Activated CD4-positive, alpha-beta T cell treated with anti-CD3 and anti-CD28 coated beads for 36 hours (primary cell): Measurements from ENCODE around the gene RUNDC3A. TPM values are rescaled to one million over a fixed set of nuclear protein-coding genes. Genes with fewer than 3 reads are reported as not detected.
A peak's percentile ranks its signal among the peaks of the same experiment; 100 is the strongest.

Experiments
- ATAC-seq: fragments of 200-7000 bp; cut with Tn5 transposase; one replicate; pipeline ENCODE4 v1.10.0; 2021; ENCODE audit warnings: mild to moderate bottlenecking, moderate library complexity
- CTCF ChIA-PET: fragments of 350-600 bp; sonication (Branson Sonifier 250); formaldehyde crosslinking; loops from one replicate; lab custom pipeline; 2021; ENCODE audit warnings: antibody characterized with exemption; lab: Charles Lee
- POLR2A ChIA-PET: fragments of 350-600 bp; sonication (Branson Sonifier 250); formaldehyde crosslinking; loops from one replicate; lab custom pipeline; 2021; ENCODE audit warnings: antibody characterized with exemption, inconsistent platforms; lab: Charles Lee
- DNase-seq: peaks from one replicate; pipeline ENCODE4 v3.0.0-alpha.2; 2020
- H3K27ac Mint-ChIP-seq: one replicate; pipeline ENCODE4 v1.8.0; 2021; ENCODE audit warnings: mixed read lengths
- H3K27me3 Mint-ChIP-seq: one replicate; pipeline ENCODE4 v1.8.0; 2021; ENCODE audit warnings: mixed read lengths
- H3K36me3 Mint-ChIP-seq: one replicate; pipeline ENCODE4 v1.8.0; 2021; ENCODE audit warnings: low read depth, mixed read lengths
- H3K4me1 Mint-ChIP-seq: one replicate; pipeline ENCODE4 v1.8.0; 2021; ENCODE audit warnings: mixed read lengths
- H3K4me3 Mint-ChIP-seq: one replicate; pipeline ENCODE4 v1.8.0; 2021; ENCODE audit warnings: mild to moderate bottlenecking, moderate library complexity, mixed read lengths
- H3K9me3 Mint-ChIP-seq: one replicate; pipeline ENCODE4 v1.8.0; 2021; ENCODE audit warnings: low read depth, mixed read lengths
- intact Hi-C, 2 experiments: fragments of 100-400 bp; cut with DNase I in 1 of 2; cut with micrococcal nuclease in 1 of 2; formaldehyde crosslinking; loops; one replicate each; pipeline versions ENCODE4 v1.14.2 to v1.15.1; 2022 to 2024; cut with DNase I, micrococcal nuclease
- total RNA-seq, 2 experiments: library from RNA; stranded (reverse); gene quantifications; one replicate each; pipeline ENCODE4 v1.2.3, GENCODE V29; 2021

RUNDC3A gene
- under 1 TPM in 1 of 2 experiments, not detected in 1; 0.11 TPM for total RNA-seq

- Mint-ChIP-seq H3K4me3 (no peak within 1 kb of the TSS), H3K4me1 (peaks cover 5% of the 10 kb centered on the region), H3K27me3 (peaks cover 28% of the 10 kb centered on the region), H3K36me3 (no peaks in the 10 kb centered on the region), H3K27ac (no peak within 1 kb of the TSS), H3K9me3 (no peaks in the 10 kb centered on the region)
- intact Hi-C loops, result loop anchor here in 1 of 2 experiments (1.0 kb wide), 3 partner anchors 16 to 87 kb away; partner anchors contain the start of genes GRN and SLC25A39
- ChIA-PET POLR2A (interaction anchor here (0.6 to 1.1 kb wide), 2 partner anchors 87 to 222 kb away, joined by 4 to 8 read pairs; no protein-coding TSS in a partner anchor), CTCF (interaction anchor here (0.8 kb wide), 1 partner anchor 68 kb away, joined by 3 read pairs; no protein-coding TSS in a partner anchor)
- DNase-seq (peak; percentile 91), ATAC-seq (peak; percentile 91)
These were observed at the start of gene RUNDC3A for GRCh38 chr17:44308320-44308818. TSS of gene RUNDC3A (plus strand) at chr17:44308601. CDS start at chr17:44308833, 232 bp downstream.

- DNase-seq, result no peak
- Mint-ChIP-seq H3K4me1 (no peaks in the 10 kb centered on the region), H3K9me3 (no peaks in the 10 kb centered on the region), H3K27me3 (peaks cover 2% of the 10 kb centered on the region), H3K27ac (no peak overlapping the region), H3K4me3 (no peak overlapping the region), H3K36me3 (no peaks in the 10 kb centered on the region)
- ChIA-PET POLR2A (no interaction called here), CTCF (interaction anchor here (0.5 kb wide), 1 partner anchor 839 kb away, joined by 3 read pairs; no protein-coding TSS in a partner anchor)
- no peak for ATAC-seq
- intact Hi-C loops, result no loop called here
These were observed 49.5 kb upstream of the RUNDC3A start for GRCh38 chr17:44258811-44259351.

- Mint-ChIP-seq H3K4me1 (no peaks in the 10 kb centered on the region), H3K4me3 (no peak overlapping the region), H3K27ac (no peak overlapping the region), H3K27me3 (peaks cover 2% of the 10 kb centered on the region), H3K9me3 (no peaks in the 10 kb centered on the region), H3K36me3 (no peaks in the 10 kb centered on the region)
- ChIA-PET CTCF (interaction anchor here (0.6 to 0.8 kb wide), 2 partner anchors 94 to 109 kb away, joined by 3 read pairs; no protein-coding TSS in a partner anchor), POLR2A (no interaction called here)
- intact Hi-C loops, result no loop called here
- no peak for ATAC-seq
- DNase-seq, result no peak
These were observed 48.1 kb upstream of the RUNDC3A start for GRCh38 chr17:44260296-44260695.

GRCh38 chr17:44262654-44263225 is 45.7 kb upstream of the RUNDC3A start:
- H3K9me3 Mint-ChIP-seq, result no peaks in the 10 kb centered on the region
- CTCF ChIA-PET, result interaction anchor here (0.5 to 1.0 kb wide), 4 partner anchors 11 to 1334 kb away, joined by 3 to 4 read pairs (median 3); partner anchors contain the start of gene GRN
- H3K27ac Mint-ChIP-seq, result no peak overlapping the region
- POLR2A ChIA-PET, result no interaction called here
- H3K27me3 Mint-ChIP-seq, result no peaks in the 10 kb centered on the region
- intact Hi-C loops, result no loop called here
- H3K4me3 Mint-ChIP-seq, result no peak overlapping the region
- DNase-seq (no peak), ATAC-seq (no peak)
- no peaks in the 10 kb centered on the region for H3K36me3 Mint-ChIP-seq
- H3K4me1 Mint-ChIP-seq, result no peaks in the 10 kb centered on the region

- Mint-ChIP-seq H3K4me1 (no peaks in the 10 kb centered on the region), H3K9me3 (no peaks in the 10 kb centered on the region), H3K27ac (no peak overlapping the region), H3K27me3 (no peaks in the 10 kb centered on the region), H3K36me3 (no peaks in the 10 kb centered on the region), H3K4me3 (no peak overlapping the region)
- POLR2A ChIA-PET, result no interaction called here
- intact Hi-C loops, result no loop called here
- ATAC-seq (no peak), DNase-seq (no peak)
- CTCF ChIA-PET, result interaction anchor here (0.5 to 0.6 kb wide), 2 partner anchors 10 to 43 kb away, joined by 3 to 4 read pairs; no protein-coding TSS in a partner anchor
These were observed 45.0 kb upstream of the RUNDC3A start for GRCh38 chr17:44263345-44263902.

- ChIA-PET CTCF (interaction anchor here (0.7 kb wide), 1 partner anchor 20 kb away, joined by 3 read pairs; no protein-coding TSS in a partner anchor), POLR2A (no interaction called here)
- intact Hi-C loops, result no loop called here
- Mint-ChIP-seq H3K9me3 (no peaks in the 10 kb centered on the region), H3K27ac (no peak overlapping the region), H3K4me1 (no peaks in the 10 kb centered on the region), H3K27me3 (no peaks in the 10 kb centered on the region), H3K36me3 (no peaks in the 10 kb centered on the region), H3K4me3 (no peak overlapping the region)
- DNase-seq, result no peak
- no peak for ATAC-seq
These were observed 41.8 kb upstream of the RUNDC3A start for GRCh38 chr17:44266402-44267164.

GRCh38 chr17:44267165-44267455 is 41.3 kb upstream of the RUNDC3A start:
- CTCF ChIA-PET, result interaction anchor here (0.7 kb wide), 1 partner anchor 21 kb away, joined by 3 read pairs; no protein-coding TSS in a partner anchor

GRCh38 chr17:44267818-44268490 is 40.4 kb upstream of the RUNDC3A start, which contains the start of gene SLC4A1:
TSS of gene SLC4A1 (minus strand) at chr17:44268135. CDS start at chr17:44262866, 5,269 bp downstream.
- H3K4me3 Mint-ChIP-seq, result no peak within 1 kb of the TSS
- H3K27ac Mint-ChIP-seq, result no peak within 1 kb of the TSS
- no peaks in the 10 kb centered on the region for H3K9me3 Mint-ChIP-seq
- no peaks in the 10 kb centered on the region for H3K36me3 Mint-ChIP-seq
- DNase-seq (no peak), ATAC-seq (no peak)
- H3K27me3 Mint-ChIP-seq, result peaks cover 5% of the 10 kb centered on the region
- H3K4me1 Mint-ChIP-seq, result no peaks in the 10 kb centered on the region
- ChIA-PET POLR2A (no interaction called here), CTCF (no interaction called here)
- intact Hi-C loops, result no loop called here

More at GRCh38 chr17:44267165-44267455, 41.3 kb upstream of the RUNDC3A start:
- no peak for ATAC-seq
- no peak for DNase-seq
- H3K27me3 Mint-ChIP-seq, result no peaks in the 10 kb centered on the region
- intact Hi-C loops, result no loop called here
- POLR2A ChIA-PET, result no interaction called here
- no peak overlapping the region for H3K27ac Mint-ChIP-seq
- H3K4me3 Mint-ChIP-seq, result no peak overlapping the region
- no peaks in the 10 kb centered on the region for H3K36me3 Mint-ChIP-seq
- no peaks in the 10 kb centered on the region for H3K4me1 Mint-ChIP-seq
- no peaks in the 10 kb centered on the region for H3K9me3 Mint-ChIP-seq

GRCh38 chr17:44268709-44269534 is 39.5 kb upstream of the RUNDC3A start:
- ChIA-PET CTCF (no interaction called here), POLR2A (no interaction called here)
- Mint-ChIP-seq H3K36me3 (no peaks in the 10 kb centered on the region), H3K9me3 (no peaks in the 10 kb centered on the region), H3K4me3 (no peak overlapping the region), H3K27ac (no peak overlapping the region), H3K27me3 (peaks cover 5% of the 10 kb centered on the region), H3K4me1 (no peaks in the 10 kb centered on the region)
- no peak for DNase-seq
- ATAC-seq, result no peak
- intact Hi-C loops, result no loop called here

GRCh38 chr17:44269535-44270240 is 38.7 kb upstream of the RUNDC3A start:
- H3K9me3 Mint-ChIP-seq, result no peaks in the 10 kb centered on the region
- intact Hi-C loops, result no loop called here
- H3K4me3 Mint-ChIP-seq, result no peak overlapping the region
- no peak for DNase-seq
- H3K4me1 Mint-ChIP-seq, result no peaks in the 10 kb centered on the region
- no peak overlapping the region for H3K27ac Mint-ChIP-seq
- POLR2A ChIA-PET, result no interaction called here
- no peak for ATAC-seq
- peaks cover 5% of the 10 kb centered on the region for H3K27me3 Mint-ChIP-seq
- no peaks in the 10 kb centered on the region for H3K36me3 Mint-ChIP-seq
- CTCF ChIA-PET, result no interaction called here
